Measurements from ENCODE around the gene SIGLEC10.

- TF ChIP-seq EZH2phosphoT487 (IDR thresholded peaks at IDR 0.05; ENCODE audit: borderline replicate concordance, low read length) = no peak
- TF ChIP-seq, protein P1, sequence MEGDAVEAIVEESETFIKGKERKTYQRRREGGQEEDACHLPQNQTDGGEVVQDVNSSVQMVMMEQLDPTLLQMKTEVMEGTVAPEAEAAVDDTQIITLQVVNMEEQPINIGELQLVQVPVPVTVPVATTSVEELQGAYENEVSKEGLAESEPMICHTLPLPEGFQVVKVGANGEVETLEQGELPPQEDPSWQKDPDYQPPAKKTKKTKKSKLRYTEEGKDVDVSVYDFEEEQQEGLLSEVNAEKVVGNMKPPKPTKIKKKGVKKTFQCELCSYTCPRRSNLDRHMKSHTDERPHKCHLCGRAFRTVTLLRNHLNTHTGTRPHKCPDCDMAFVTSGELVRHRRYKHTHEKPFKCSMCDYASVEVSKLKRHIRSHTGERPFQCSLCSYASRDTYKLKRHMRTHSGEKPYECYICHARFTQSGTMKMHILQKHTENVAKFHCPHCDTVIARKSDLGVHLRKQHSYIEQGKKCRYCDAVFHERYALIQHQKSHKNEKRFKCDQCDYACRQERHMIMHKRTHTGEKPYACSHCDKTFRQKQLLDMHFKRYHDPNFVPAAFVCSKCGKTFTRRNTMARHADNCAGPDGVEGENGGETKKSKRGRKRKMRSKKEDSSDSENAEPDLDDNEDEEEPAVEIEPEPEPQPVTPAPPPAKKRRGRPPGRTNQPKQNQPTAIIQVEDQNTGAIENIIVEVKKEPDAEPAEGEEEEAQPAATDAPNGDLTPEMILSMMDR (IDR thresholded peaks at IDR 0.05; ENCODE audit: low read depth, low read length, poor library complexity, severe bottlenecking) = peak; percentile 13
These were observed 52.1 kb downstream of the SIGLEC10 start for GRCh38 chr19:51365211-51365964.
